ENCODE measurements around the gene CFAP91. TPM values are rescaled to one million over a fixed set of nuclear protein-coding genes. Genes with fewer than 3 reads are reported as not detected.
"Not testable (repeated sequence)": the region's sequence is repeated elsewhere in the genome, so short reads cannot be mapped to it uniquely, and the experiment has no call there.

CFAP91 gene
- total RNA-seq, 4 donors from 2014 or later = 9.1 to 58.4 (median 28.5) TPM

DNA sequence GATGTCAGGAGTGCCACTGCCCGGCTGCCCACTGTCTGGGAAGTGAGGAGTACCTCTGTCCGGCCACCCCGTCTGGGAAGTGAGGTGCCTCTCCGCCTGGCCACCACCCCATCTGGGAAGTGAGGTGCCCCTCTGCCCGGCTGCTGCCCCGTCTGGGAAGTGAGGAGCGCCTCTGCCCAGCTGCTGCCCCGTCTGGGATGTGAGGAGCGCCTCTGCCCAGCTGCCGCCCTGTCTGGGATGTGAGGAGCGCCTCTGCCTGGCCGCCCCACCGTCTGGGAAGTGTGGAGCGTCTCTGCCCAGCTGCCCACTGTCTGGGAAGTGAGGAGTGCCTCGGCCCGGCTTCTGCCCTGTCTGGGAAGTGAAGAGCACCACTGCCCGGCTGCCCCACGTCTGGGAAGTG lies 28.9 kb upstream of the CFAP91 start:
- no peak for DNase-seq
- Histone ChIP-seq H3K4me3 (no peak overlapping the region), H3K9me3 (no peaks in the 10 kb centered on the region), H3K36me3 (no peaks in the 10 kb centered on the region), H3K27ac (no peak overlapping the region), H3K4me1 (peaks cover 0 to 8% of the 10 kb centered on the region in 2 donors), H3K27me3 (no peaks in the 10 kb centered on the region)
- intact Hi-C loops (cut with DNase I; ENCODE audit: low total_unique reads) = no loop called here
- TF ChIP-seq, protein P1, sequence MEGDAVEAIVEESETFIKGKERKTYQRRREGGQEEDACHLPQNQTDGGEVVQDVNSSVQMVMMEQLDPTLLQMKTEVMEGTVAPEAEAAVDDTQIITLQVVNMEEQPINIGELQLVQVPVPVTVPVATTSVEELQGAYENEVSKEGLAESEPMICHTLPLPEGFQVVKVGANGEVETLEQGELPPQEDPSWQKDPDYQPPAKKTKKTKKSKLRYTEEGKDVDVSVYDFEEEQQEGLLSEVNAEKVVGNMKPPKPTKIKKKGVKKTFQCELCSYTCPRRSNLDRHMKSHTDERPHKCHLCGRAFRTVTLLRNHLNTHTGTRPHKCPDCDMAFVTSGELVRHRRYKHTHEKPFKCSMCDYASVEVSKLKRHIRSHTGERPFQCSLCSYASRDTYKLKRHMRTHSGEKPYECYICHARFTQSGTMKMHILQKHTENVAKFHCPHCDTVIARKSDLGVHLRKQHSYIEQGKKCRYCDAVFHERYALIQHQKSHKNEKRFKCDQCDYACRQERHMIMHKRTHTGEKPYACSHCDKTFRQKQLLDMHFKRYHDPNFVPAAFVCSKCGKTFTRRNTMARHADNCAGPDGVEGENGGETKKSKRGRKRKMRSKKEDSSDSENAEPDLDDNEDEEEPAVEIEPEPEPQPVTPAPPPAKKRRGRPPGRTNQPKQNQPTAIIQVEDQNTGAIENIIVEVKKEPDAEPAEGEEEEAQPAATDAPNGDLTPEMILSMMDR (IDR thresholded peaks at IDR 0.05) = no peak
- TF ChIP-seq POLR2A (IDR thresholded peaks at IDR 0.05) = no peak

DNA sequence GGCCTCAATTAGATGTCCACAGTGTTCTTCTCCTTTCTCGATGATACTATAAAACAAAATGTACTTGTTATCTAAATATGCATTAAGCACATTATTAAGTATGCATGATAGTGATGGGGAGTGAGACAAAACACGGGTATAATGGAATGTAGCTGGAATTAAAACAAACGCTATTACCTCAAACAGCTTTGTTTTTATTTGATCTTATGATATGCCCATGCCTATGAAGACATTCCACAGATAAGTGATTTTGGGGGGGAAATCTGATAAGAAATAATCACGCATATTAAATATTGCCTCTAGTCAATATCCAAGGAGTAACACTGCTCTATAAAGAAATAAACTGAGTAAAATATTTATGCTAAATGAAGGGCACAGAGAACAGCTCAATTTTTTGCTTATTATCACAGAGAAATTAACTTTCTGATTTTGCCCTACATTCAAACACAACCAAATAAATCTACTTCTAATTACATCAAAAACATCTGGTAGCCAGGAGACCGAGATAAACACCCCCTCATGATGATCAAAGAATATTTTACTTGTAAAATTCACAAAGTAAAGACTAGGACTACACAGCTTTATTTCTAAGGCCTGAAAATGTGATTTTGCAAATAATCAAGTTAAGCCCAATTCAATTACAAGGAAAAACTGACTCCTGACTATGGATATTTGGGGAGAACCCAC lies 27.5 kb upstream of the CFAP91 start:
- Histone ChIP-seq H3K4me1 (peaks cover 0 to 8% of the 10 kb centered on the region in 2 donors), H3K36me3 (no peaks in the 10 kb centered on the region), H3K4me3 (no peak overlapping the region), H3K27me3 (no peaks in the 10 kb centered on the region), H3K9me3 (no peaks in the 10 kb centered on the region), H3K27ac (peak overlapping the region; percentile 92 to 94)
- no peak for DNase-seq
- TF ChIP-seq, protein P1 (IDR thresholded peaks at IDR 0.05) = no peak
- TF ChIP-seq POLR2A (IDR thresholded peaks at IDR 0.05) = no peak
- intact Hi-C loops (cut with DNase I; ENCODE audit: low total_unique reads) = no loop called here

DNA sequence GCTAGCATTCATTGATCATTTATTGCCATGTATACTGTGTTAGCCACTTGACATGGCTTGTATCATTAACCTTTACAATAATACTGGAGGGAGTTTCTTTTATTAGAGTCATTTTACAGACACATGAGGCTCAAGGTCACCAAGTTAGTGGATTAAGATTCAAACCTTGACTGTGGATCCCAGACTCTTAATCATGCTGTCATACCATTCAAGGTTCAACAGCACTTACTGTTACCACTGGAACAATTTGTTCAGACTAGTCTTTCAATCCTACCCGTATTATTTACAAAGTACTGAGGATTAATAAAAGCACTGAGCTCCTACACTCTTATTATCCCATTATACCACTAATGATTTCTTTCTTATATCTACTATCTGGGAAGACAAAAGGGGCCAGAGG lies 26.8 kb upstream of the CFAP91 start:
- Histone ChIP-seq H3K36me3 (no peaks in the 10 kb centered on the region), H3K27ac (peak overlapping the region; percentile 92 to 94), H3K9me3 (no peaks in the 10 kb centered on the region), H3K4me3 (peak overlapping the region; percentile 68 to 77), H3K27me3 (no peaks in the 10 kb centered on the region), H3K4me1 (peaks cover 0 to 8% of the 10 kb centered on the region in 2 donors)
- intact Hi-C loops (cut with DNase I; ENCODE audit: low total_unique reads) = no loop called here
- DNase-seq = no peak
- TF ChIP-seq, protein P1 (IDR thresholded peaks at IDR 0.05) = no peak

DNA sequence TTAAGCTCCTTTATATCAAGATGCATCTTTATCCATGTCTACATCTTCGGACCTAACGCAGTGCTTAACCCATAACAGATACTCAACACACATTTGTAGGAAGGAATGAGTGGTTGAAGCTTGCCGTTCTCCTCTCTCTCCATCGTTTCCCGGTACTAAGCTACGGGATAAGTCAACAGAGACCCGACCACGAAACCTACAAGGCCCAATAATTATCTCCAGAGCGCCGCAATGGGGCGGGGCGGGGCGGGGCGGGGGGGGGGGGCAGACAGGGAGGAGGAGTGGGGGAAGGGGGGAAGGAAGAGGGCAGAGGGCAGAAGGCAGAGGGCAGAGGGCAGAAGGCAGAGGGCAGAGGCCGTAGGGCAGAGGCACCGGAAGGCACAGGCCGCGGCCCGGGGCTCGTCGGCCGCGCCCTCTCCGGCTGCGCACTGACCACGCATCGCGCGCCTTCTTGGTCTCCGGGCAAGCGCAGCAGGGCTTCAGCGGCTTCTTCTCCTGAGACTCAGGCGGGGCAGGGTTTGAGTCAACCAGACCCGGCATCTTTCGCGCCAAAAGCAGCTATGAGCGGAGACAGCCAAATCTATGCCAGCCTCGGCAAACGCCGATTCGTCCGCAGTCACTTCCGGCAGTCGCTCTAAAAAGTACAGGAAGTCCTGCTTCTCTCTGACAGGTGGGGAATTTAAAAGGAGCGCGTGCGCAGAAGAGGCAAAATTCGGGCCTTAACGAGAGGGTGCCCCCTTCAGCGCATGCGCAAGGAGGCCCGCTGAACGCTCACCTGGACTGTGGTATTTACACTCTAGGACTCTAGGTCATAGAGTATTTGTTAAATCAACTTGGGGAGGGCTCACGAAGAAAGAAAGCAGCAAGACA lies 25.8 kb upstream of the CFAP91 start, which contains the start of gene COX17:
Gene COX17 (minus strand): TSS at position 636 of the 870 bp plus-strand sequence. CDS start 96 bp downstream, at position 540.
- intact Hi-C loops (cut with DNase I; ENCODE audit: low total_unique reads) = no loop called here
- TF ChIP-seq, protein P1 (IDR thresholded peaks at IDR 0.05) = peak in 1 of 4 experiments; percentile 17
- TF ChIP-seq POLR2A (IDR thresholded peaks at IDR 0.05) = peak in 1 of 2 donors; percentile 66
- Histone ChIP-seq H3K36me3 (no peaks in the 10 kb centered on the region), H3K27me3 (no peaks in the 10 kb centered on the region), H3K27ac (peak within 1 kb of the TSS; percentile 92 to 94), H3K4me3 (peak within 1 kb of the TSS; percentile 68 to 77), H3K4me1 (peaks cover 0 to 8% of the 10 kb centered on the region in 2 donors), H3K9me3 (no peaks in the 10 kb centered on the region)
- DNase-seq = peak; percentile 93 to 95

DNA sequence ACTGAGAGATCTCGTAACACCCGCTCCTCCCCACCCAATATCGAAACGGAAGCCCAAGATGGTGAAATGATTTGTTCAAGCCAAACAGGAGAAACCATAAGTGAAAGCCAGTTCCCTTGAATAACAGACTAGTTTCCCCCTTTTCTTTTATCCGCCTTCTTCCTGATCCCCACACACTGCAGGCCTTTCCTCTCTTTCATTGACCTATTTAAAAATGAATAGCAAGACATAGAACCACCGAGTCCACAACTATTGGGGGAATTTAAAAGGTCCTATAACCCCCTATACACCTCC lies 25.2 kb upstream of the CFAP91 start:
- Histone ChIP-seq H3K27ac (peak overlapping the region; percentile 92 to 94), H3K36me3 (no peaks in the 10 kb centered on the region), H3K4me1 (peaks cover 0 to 8% of the 10 kb centered on the region in 2 donors), H3K9me3 (no peaks in the 10 kb centered on the region), H3K27me3 (no peaks in the 10 kb centered on the region), H3K4me3 (peak overlapping the region; percentile 68 to 77)
- DNase-seq = no peak
- intact Hi-C loops (cut with DNase I; ENCODE audit: low total_unique reads) = no loop called here
- TF ChIP-seq POLR2A (IDR thresholded peaks at IDR 0.05) = no peak
- TF ChIP-seq, protein P1 (IDR thresholded peaks at IDR 0.05) = no peak

DNA sequence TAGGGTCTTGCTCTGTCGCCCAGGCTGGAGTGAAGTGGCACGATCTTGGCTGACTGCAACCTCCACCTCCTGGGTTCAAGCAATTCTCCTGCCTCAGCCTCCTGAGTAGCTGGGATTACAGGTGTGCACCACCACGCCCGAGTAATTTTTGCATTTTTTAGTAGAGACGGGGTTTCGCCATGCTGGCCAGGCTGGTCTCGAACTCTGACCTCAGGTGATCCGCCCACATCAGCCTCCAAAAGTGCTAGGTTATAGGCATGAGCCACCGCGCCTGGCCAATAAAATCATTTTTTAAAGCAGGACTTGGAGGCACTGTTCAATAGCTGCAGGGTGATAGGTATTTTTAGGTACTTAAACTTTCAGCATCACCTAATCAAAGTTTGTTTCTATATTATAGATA lies 24.6 kb upstream of the CFAP91 start:
- DNase-seq; intact Hi-C loops (cut with DNase I; ENCODE audit: low total_unique reads); H3K9me3 ChIP-seq; H3K27ac ChIP-seq; H3K4me3 ChIP-seq; H3K4me1 ChIP-seq; H3K36me3 ChIP-seq; H3K27me3 ChIP-seq: not testable (repeated sequence)
